GM10847 (cell line): ENCODE data around the gene FCN2.

Experiments used
- POLR2A ChIP-seq: IDR thresholded peaks from 2 replicates; pipeline ENCODE4 v1.6.1; 2011; ENCODE audit not compliant: insufficient read length; ENCODE audit errors: extremely low read depth

Gene FCN2

DNA sequence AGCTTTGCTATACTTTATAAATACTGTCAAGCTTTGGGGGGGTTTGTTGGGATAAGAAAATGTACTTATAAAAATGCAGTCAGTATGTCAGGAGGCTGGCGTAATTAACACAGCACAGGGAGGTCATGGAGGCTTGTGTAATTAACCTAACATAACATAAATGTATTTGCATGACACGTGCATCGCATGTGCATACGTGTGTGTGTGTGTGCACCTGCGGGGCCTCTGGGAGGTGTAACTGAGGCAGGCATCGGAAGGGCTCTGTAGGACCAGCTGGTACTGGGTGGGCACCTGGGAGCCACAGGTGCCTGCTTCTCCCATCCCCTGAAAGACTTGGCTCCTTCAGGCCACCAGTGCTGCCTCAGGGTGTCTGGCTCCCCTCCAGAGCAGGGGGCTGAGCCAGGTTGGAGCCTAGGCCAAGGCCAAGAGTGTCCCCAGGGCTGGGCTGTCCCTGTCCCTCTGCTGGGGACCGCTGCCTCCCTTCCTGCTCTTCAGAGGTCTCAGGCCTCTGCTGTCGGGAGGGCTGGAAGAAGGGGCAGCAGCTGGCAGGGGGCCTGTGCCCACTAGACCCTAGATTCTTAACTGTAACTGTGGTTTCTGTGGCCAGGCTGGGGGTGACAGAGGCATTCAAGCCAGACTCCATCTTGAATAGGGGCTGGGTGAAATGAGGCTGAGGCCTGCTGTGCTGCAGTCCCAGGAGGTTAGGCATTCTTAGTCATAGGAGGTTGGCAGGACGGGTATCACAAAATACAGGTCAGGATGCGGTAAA is 9.0 kb downstream of the FCN2 start:
- TF ChIP-seq POLR2A, result no peak

GRCh38 chr9:134890155-134890495 is 9.5 kb downstream of the FCN2 start:
- TF ChIP-seq POLR2A, result no peak

DNA sequence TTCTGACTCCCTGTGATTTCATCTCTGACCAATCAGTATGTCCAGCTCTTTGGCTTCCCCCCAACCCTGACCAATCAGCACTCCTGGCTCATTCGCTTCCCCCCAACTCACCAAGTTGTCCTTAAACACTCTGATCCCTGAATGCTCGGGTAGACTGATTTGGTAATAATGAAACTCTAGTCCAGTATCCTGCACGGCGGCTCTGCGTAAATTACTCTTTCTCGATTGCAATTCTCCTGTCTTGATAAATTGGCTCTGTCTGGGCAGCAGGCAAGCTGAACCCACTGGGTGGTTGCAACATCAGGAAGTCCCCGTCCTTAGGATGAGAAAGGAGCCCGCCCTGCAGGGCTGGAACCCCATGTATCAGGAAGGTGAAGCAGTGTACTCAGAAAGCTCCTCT is 10.4 kb downstream of the FCN2 start:
- TF ChIP-seq POLR2A, result no peak

DNA sequence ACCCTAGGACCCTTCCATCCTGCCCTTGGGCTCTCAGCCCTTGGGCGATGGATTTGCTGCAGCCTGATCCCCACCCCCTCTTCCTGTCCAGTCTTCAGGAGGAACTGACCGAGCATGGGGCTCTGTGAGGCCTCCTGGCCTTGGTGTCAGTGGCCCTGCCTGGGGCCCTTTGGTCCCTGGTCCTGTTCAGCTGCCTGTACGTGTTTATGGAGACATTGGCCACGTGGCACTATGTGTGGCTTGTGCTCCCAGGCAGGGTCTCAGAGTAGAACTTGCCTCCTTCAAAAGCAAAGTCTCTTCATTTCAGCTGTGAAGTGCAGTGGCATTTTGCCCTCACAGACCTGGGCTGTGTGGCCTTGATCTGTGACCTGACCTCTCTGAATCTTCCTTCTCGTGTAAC is 11.1 kb downstream of the FCN2 start:
- TF ChIP-seq POLR2A, result no peak

DNA sequence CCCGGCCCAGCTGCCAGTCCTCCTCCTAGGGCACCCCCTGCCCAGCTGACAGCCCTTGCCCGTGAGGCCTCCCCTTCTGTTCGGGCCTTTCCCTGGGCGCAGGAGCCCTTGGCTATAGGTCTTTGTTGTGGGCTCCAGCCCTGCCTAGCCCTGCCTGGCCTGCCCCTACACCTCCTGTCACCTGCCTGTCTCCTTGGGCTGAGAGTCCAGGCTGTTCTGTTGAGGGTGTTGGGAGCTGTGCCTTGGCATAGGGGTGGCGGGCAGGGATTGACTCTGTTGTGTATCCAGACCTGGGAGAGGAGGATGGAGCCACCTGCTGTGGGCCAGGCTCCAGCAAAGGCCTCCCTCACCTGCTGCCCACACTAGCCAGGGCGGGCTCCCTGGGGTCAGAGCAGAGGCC is 11.6 kb downstream of the FCN2 start:
- no peak for TF ChIP-seq POLR2A

- TF ChIP-seq POLR2A, result no peak
Observed at GRCh38 chr9:134892820-134893420, 12.3 kb downstream of the FCN2 start.

GRCh38 chr9:134894136-134894860 is 13.7 kb downstream of the FCN2 start:
- TF ChIP-seq POLR2A, result no peak

GRCh38 chr9:134895097-134895496 is 14.5 kb downstream of the FCN2 start:
- TF ChIP-seq POLR2A, result no peak

DNA sequence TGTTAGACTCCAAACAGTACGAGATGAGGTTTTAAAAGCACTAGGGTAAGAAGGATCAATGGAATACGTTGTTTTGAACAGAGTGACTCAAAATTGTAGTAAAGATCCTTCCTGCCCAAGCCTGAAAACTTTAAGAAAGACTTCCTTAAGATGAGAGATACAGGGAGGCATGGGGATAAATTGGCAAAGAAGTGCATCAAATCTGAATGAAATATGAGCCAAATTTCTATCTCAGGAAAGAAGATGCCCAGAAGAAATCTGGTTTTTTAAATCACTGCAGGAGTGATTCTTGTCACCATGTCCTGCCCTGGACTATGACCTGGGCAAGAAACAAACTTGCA is 14.9 kb downstream of the FCN2 start:
- no peak for TF ChIP-seq POLR2A

- no peak for TF ChIP-seq POLR2A
Observed at GRCh38 chr9:134895908-134896833, 15.6 kb downstream of the FCN2 start.

DNA sequence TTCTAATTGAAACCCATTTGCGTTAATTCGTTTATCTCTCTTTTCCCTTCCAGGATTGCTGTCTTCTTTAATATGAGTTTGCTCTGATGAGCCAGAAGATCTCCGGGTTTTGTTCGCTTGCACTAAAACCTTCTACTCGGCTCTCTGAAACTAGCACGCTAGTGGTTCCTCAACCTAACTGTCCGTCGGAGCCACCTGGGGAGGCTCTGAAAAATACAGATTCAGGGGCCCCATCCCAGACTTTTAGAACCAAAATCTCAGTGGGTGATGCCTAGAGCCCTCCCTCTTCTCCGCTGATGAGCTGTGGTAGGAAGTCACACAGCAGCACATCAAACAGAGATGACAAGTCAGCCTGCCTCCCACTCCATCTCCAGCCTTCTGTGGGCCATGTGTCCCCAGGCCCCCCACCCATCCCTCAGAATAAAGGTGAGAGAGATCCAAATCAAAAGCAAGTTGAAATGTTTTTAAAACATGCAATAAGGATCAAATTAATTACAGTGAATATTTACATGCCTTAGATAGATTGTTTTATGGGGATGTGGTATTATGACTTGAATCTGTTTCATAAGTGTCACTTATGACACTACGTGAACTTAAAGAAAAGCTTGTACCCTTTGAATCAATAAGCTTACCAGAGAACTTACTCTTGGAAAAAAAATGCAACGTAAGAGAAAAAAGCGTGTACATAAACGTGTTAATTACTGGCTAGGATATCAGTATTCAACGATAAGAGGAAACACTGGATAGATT is 16.4 kb downstream of the FCN2 start:
- TF ChIP-seq POLR2A, result no peak

- no peak for TF ChIP-seq POLR2A
Observed at GRCh38 chr9:134897584-134898170, 17.1 kb downstream of the FCN2 start.

DNA sequence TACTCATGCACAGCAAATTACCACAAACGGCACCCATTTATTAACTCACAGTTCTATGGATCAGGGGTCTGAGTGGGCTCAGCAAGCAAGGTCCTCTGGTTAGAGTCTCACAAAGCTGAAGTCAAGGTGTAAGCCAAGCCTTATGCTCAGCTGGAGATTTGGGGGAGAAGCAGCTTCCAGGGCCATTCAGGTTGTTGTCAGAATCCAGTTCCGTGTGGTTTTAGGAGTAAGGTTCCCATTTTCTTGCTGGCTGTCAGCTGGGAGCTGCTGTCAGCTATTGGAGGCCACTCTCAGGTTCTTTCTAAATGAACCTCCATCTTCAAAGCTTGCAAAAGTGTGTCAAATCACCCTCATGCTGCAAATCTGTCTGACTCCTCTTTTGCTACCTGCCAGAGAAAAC is 17.7 kb downstream of the FCN2 start:
- no peak for TF ChIP-seq POLR2A

DNA sequence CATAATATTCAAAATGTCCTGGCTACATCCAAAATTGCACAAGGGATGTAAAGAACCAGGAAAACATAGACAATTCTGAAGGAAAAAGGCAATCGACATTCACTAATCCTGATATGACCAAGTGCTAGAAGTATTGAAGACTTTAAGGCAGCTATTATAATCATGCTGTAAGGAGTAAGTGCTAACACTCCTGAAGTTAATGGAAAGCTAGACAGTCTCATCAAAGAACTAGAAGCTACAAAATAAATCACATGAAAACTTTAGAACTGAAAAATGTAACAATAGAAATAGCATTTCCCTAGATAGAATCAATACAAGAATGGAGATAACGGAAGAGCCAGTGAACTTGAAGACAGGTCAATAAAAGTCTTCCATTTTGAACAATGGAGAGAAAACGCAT is 18.6 kb downstream of the FCN2 start:
- no peak for TF ChIP-seq POLR2A
